PC-3 (cell line): ENCODE data around the gene HRH3. TPM values are rescaled to one million over a fixed set of nuclear protein-coding genes. Genes with fewer than 3 reads are reported as not detected.

Experiments
- ATAC-seq: fragments of 200-7000 bp; cut with Tn5 transposase; 2 replicates; pipeline ENCODE4 v1.9.1; 2020; ENCODE audit warnings: mild to moderate bottlenecking, moderate library complexity
- BruUV-seq: library from RNA; stranded (reverse); fragments of 400-500 nt; replicated peaks from 2 replicates; lab custom pipeline; 2021; lab: Mats Ljungman, UMichigan
- CTCF ChIA-PET: fragments of 300-600 bp; sonication (Branson Sonifier 250); formaldehyde crosslinking; loops from one replicate; lab custom pipeline; 2022; ENCODE audit warnings: antibody characterized with exemption; lab: Charles Lee
- POLR2A ChIA-PET: fragments of 300-600 bp; sonication (Branson Sonifier 250); formaldehyde crosslinking; loops from one replicate; lab custom pipeline; 2022; ENCODE audit warnings: antibody characterized with exemption; ENCODE audit not compliant: unreplicated experiment; lab: Charles Lee
- DNase-seq: peaks from one replicate; pipeline ENCODE4 v3.0.0-alpha.2; 2015
- H2AFZ ChIP-seq: fragments of 300-600 bp; sonication (generic); 2 replicates; pipeline ENCODE4 v1.6.0; 2016; ENCODE audit warnings: antibody characterized with exemption, low read length
- H3F3A ChIP-seq: fragments of 300-600 bp; sonication (generic); one replicate; pipeline ENCODE4 v1.6.0; 2017; ENCODE audit warnings: antibody characterized with exemption, low read length, control low read depth, mild to moderate bottlenecking; ENCODE audit not compliant: unreplicated experiment
- H3K27ac ChIP-seq: fragments of 300-600 bp; sonication (generic); 2 replicates; pipeline ENCODE4 v1.5.1; 2016; ENCODE audit warnings: mild to moderate bottlenecking, low read length
- H3K27me3 ChIP-seq: fragments of 300-600 bp; sonication (generic); 2 replicates; pipeline ENCODE4 v1.6.1; 2016; ENCODE audit warnings: low read length, mixed read lengths
- H3K36me3 ChIP-seq: fragments of 300-600 bp; sonication (generic); 2 replicates; pipeline ENCODE4 v1.6.1; 2016; ENCODE audit warnings: low read depth, mixed run types, low read length, mixed read lengths
- H3K4me1 ChIP-seq: fragments of 300-600 bp; sonication (generic); 2 replicates; pipeline ENCODE4 v1.5.1; 2016; ENCODE audit warnings: low read length; ENCODE audit not compliant: insufficient read depth
- H3K4me2 ChIP-seq: fragments of 300-600 bp; sonication (generic); 2 replicates; pipeline ENCODE4 v1.6.0; 2016; ENCODE audit warnings: low read length
- H3K4me3 ChIP-seq: fragments of 300-600 bp; sonication (generic); 2 replicates; pipeline ENCODE4 v1.5.1; 2016; ENCODE audit warnings: mild to moderate bottlenecking, low read length, mixed read lengths
- H3K79me2 ChIP-seq: fragments of 300-600 bp; sonication (generic); 2 replicates; pipeline ENCODE4 v1.6.1; 2017; ENCODE audit warnings: low read length, mixed read lengths
- H3K9ac ChIP-seq: fragments of 300-600 bp; sonication (generic); 2 replicates; pipeline ENCODE4 v1.6.0; 2016; ENCODE audit warnings: mild to moderate bottlenecking, low read length
- H3K9me2 ChIP-seq: fragments of 300-600 bp; sonication (generic); replicated peaks from 2 replicates; pipeline ENCODE4 v1.6.1; 2016; ENCODE audit warnings: mixed run types, low read length, mixed read lengths
- H3K9me3 ChIP-seq: fragments of 300-600 bp; sonication (generic); 2 replicates; pipeline ENCODE4 v1.6.1; 2016; ENCODE audit warnings: low read length, mixed read lengths
- H4K20me1 ChIP-seq: fragments of 300-600 bp; sonication (generic); 2 replicates; pipeline ENCODE4 v1.6.1; 2016; ENCODE audit warnings: low read length, mixed read lengths
- CTCF ChIP-seq: fragments of 300-600 bp; sonication (generic); conservative IDR thresholded peaks from 2 replicates; pipeline ENCODE4 v1.5.1; 2017; ENCODE audit warnings: antibody characterized with exemption, low read depth, mild to moderate bottlenecking, low read length
- EZH2 ChIP-seq: fragments of 300-600 bp; sonication (generic); IDR thresholded peaks from one replicate; pipeline ENCODE4 v1.6.1; 2017; ENCODE audit warnings: antibody characterized with exemption, mild to moderate bottlenecking, low read length; ENCODE audit not compliant: unreplicated experiment
- EZH2phosphoT487 ChIP-seq: fragments of 300-600 bp; sonication (generic); IDR thresholded peaks from 2 replicates; pipeline ENCODE4 v1.6.1; 2018; ENCODE audit warnings: mild to moderate bottlenecking, antibody characterized with exemption, low read length, borderline replicate concordance
- intact Hi-C: fragments of 100-400 bp; cut with micrococcal nuclease; formaldehyde crosslinking; loops from 2 replicates; pipeline ENCODE4 v1.9.0; 2023
- total RNA-seq: library from RNA; depleted of rRNA; stranded (reverse); fragments of >200 nt; gene quantifications from 2 replicates; pipeline ENCODE4 v1.2.3, GENCODE V29; 2014

The HRH3 gene
- total RNA-seq, 1 experiment from 2014 or later: not detected

- Histone ChIP-seq H3K79me2 (peaks cover 16% of the 10 kb centered on the region), H3K9me2 (no peaks in the 10 kb centered on the region), H3K4me3 (no peak overlapping the region), H3K4me2 (no peak overlapping the region), H3F3A (no peaks in the 10 kb centered on the region), H2AFZ (no peak overlapping the region), H3K27me3 (no peaks in the 10 kb centered on the region), H4K20me1 (0 out of 2 replicates have a peak, but pooled peaks cover 2% of the 10 kb centered on the region), H3K27ac (no peak overlapping the region), H3K9ac (no peak overlapping the region), H3K4me1 (peaks cover 23% of the 10 kb centered on the region), H3K9me3 (no peaks in the 10 kb centered on the region), H3K36me3 (no peaks in the 10 kb centered on the region)
- CTCF ChIA-PET: no interaction called here
- ATAC-seq (no peak), DNase-seq (no peak)
- BruUV-seq: no TSS peak
- POLR2A ChIA-PET: no interaction called here
- TF ChIP-seq EZH2 (no peak), CTCF (no peak), EZH2phosphoT487 (no peak)
- intact Hi-C loops: no loop called here
Observed at GRCh38 chr20:62235001-62235776, 15.1 kb upstream of the HRH3 start.

- Histone ChIP-seq H3F3A (no peaks in the 10 kb centered on the region), H3K4me3 (no peak overlapping the region), H3K79me2 (peaks cover 7% of the 10 kb centered on the region), H3K4me2 (no peak overlapping the region), H2AFZ (no peak overlapping the region), H3K9me2 (no peaks in the 10 kb centered on the region), H3K27ac (no peak overlapping the region), H4K20me1 (no peaks in the 10 kb centered on the region), H3K9me3 (no peaks in the 10 kb centered on the region), H3K9ac (no peak overlapping the region), H3K27me3 (no peaks in the 10 kb centered on the region), H3K4me1 (peaks cover 14% of the 10 kb centered on the region), H3K36me3 (no peaks in the 10 kb centered on the region)
- DNase-seq (no peak), ATAC-seq (no peak)
- no peak for TF ChIP-seq EZH2phosphoT487
- TF ChIP-seq CTCF: no peak
- no peak for TF ChIP-seq EZH2
- CTCF ChIA-PET: no interaction called here
- no TSS peak for BruUV-seq
- intact Hi-C loops: no loop called here
- POLR2A ChIA-PET: no interaction called here
Observed at GRCh38 chr20:62234339-62234738, 14.3 kb upstream of the HRH3 start.

GRCh38 chr20:62233684-62234083 lies 13.6 kb upstream of the HRH3 start:
- BruUV-seq: no TSS peak
- no peaks in the 10 kb centered on the region for H3K9me3 ChIP-seq
- no peak overlapping the region for H3K4me2 ChIP-seq
- no peak overlapping the region for H2AFZ ChIP-seq
- no peaks in the 10 kb centered on the region for H3K36me3 ChIP-seq
- H3K4me3 ChIP-seq: no peak overlapping the region
- POLR2A ChIA-PET: no interaction called here
- DNase-seq (no peak), ATAC-seq (no peak)
- CTCF ChIA-PET: no interaction called here
- peaks cover under 1% of the 10 kb centered on the region for H3K79me2 ChIP-seq
- H3K9ac ChIP-seq: no peak overlapping the region
- no peaks in the 10 kb centered on the region for H4K20me1 ChIP-seq
- intact Hi-C loops: no loop called here
- H3K9me2 ChIP-seq: no peaks in the 10 kb centered on the region
- H3F3A ChIP-seq: no peaks in the 10 kb centered on the region
- peaks cover 12% of the 10 kb centered on the region for H3K4me1 ChIP-seq
- H3K27me3 ChIP-seq: no peaks in the 10 kb centered on the region
- TF ChIP-seq CTCF (peak; percentile 22; the same call in 1 of the 2 replicates), EZH2phosphoT487 (no peak)
- no peak overlapping the region for H3K27ac ChIP-seq
